ENCODE results near the gene FOSL1.

GRCh38 chr11:65941720-65942310 is 41.6 kb upstream of the FOSL1 start:
- TF ChIP-seq POLR2A (IDR thresholded peaks at IDR 0.05; ENCODE audit: low read depth, low read length) (no peak), POLR2AphosphoS5 (IDR thresholded peaks at IDR 0.05; ENCODE audit: low read depth, low read length) (no peak), TAF1 (IDR thresholded peaks at IDR 0.05; ENCODE audit: borderline replicate concordance, low read depth, low read length) (no peak)

All from GM12892 (cell line).